Nephron progenitor cell (in vitro differentiated cells): Measurements from ENCODE around the gene NUP93.
"Not testable (repeated sequence)": the region's sequence is repeated elsewhere in the genome, so short reads cannot be mapped to it uniquely, and the experiment has no call there.

ENCODE experiments used
- DNase-seq: peaks from one replicate; pipeline ENCODE4 v3.0.0; 2021
- H3K27ac Mint-ChIP-seq: 2 replicates; pipeline ENCODE4 v1.8.0; 2021; ENCODE audit warnings: mild to moderate bottlenecking, moderate library complexity, mixed read lengths
- H3K27me3 Mint-ChIP-seq: 2 replicates; pipeline ENCODE4 v1.8.0; 2021; ENCODE audit warnings: mild to moderate bottlenecking, low read depth, mixed read lengths; ENCODE audit not compliant: poor library complexity
- H3K36me3 Mint-ChIP-seq: 2 replicates; pipeline ENCODE4 v1.8.0; 2021; ENCODE audit warnings: low read depth, mixed read lengths
- H3K4me1 Mint-ChIP-seq: 2 replicates; pipeline ENCODE4 v1.8.0; 2021; ENCODE audit warnings: mixed read lengths
- H3K4me3 Mint-ChIP-seq: 2 replicates; pipeline ENCODE4 v1.8.0; 2021; ENCODE audit warnings: mild to moderate bottlenecking, moderate library complexity, mixed read lengths
- H3K9me3 Mint-ChIP-seq: 2 replicates; pipeline ENCODE4 v1.8.0; 2021; ENCODE audit warnings: mild to moderate bottlenecking, moderate library complexity, mixed read lengths
- TF ChIP-seq, protein P1 (sequence below): fragments of 200-600 bp; sonication (generic); IDR thresholded peaks from 2 replicates; pipeline ENCODE4 v1.5.0; 2021; ENCODE audit warnings: antibody characterized with exemption

Gene NUP93

DNA sequence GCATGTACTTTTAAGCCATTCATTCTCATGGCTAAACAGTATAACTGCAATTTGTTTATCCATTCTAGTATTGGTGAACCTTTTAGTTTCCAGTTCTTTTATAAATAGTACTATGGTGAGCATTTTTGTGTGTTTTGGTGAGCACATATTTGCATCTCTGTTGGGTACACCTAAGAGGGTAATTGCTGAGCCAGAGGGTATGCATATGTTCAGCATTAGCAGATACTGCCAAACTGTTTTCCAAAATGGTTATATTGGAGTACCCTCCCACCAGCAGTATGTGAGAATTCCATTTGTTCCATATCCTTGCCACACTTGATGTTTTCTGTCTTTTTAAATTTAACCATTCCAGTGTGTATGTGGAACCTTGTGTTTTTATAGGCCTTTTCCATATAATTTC is 81.0 kb downstream of the NUP93 start:
- Mint-ChIP-seq H3K36me3 (peaks cover 25% of the 10 kb centered on the region), H3K4me3 (no peak overlapping the region), H3K27ac (no peak overlapping the region), H3K4me1 (no peaks in the 10 kb centered on the region), H3K27me3 (peaks cover 3% of the 10 kb centered on the region), H3K9me3 (no peaks in the 10 kb centered on the region)
- no peak for DNase-seq
- TF ChIP-seq, protein P1, sequence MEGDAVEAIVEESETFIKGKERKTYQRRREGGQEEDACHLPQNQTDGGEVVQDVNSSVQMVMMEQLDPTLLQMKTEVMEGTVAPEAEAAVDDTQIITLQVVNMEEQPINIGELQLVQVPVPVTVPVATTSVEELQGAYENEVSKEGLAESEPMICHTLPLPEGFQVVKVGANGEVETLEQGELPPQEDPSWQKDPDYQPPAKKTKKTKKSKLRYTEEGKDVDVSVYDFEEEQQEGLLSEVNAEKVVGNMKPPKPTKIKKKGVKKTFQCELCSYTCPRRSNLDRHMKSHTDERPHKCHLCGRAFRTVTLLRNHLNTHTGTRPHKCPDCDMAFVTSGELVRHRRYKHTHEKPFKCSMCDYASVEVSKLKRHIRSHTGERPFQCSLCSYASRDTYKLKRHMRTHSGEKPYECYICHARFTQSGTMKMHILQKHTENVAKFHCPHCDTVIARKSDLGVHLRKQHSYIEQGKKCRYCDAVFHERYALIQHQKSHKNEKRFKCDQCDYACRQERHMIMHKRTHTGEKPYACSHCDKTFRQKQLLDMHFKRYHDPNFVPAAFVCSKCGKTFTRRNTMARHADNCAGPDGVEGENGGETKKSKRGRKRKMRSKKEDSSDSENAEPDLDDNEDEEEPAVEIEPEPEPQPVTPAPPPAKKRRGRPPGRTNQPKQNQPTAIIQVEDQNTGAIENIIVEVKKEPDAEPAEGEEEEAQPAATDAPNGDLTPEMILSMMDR = no peak

DNA sequence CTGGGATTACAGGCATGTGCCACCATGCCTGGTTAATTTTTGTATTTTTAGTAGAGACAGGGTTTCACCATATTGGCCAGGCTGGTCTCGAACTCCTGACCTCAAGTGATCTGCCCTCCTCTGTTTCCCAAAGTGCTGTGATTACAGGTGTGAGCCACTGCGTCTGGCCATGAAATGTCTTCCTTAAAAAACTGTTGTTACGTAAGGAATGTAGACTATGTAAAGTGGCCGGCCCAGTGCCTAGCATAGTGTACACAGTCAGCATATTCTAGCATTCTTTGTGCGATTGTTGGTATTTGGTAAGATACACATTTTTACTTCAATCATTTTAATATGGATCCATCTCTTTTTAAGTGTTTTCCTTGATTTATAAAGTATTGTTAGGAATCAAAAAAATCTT is 81.7 kb downstream of the NUP93 start:
- not testable (repeated sequence) for DNase-seq, H3K4me3 Mint-ChIP-seq, H3K27me3 Mint-ChIP-seq, H3K4me1 Mint-ChIP-seq, H3K9me3 Mint-ChIP-seq, H3K27ac Mint-ChIP-seq
- peaks cover 19% of the 10 kb centered on the region for H3K36me3 Mint-ChIP-seq

DNA sequence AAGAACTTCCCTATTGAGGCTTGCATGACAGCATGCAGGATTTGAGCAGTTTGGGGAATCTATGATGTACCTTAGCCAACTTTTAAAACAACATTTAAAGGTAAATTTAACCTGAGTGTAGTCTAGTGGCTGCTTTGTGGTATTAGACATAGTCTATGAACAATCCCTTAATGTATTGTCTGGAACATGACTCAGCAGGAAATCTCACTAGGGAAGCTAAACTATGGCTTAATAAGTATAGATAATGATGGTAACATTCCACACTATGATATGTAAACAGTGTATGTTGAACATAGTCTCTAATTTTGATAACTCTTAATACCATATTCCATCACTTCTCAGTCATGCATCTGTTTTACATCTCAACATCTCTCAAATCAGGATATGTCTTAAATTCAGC is 83.0 kb downstream of the NUP93 start:
- H3K27me3 Mint-ChIP-seq = peaks cover 3% of the 10 kb centered on the region
- H3K27ac Mint-ChIP-seq = no peak overlapping the region
- no peaks in the 10 kb centered on the region for H3K9me3 Mint-ChIP-seq
- TF ChIP-seq, protein P1 = no peak
- no peak overlapping the region for H3K4me3 Mint-ChIP-seq
- DNase-seq = no peak
- H3K4me1 Mint-ChIP-seq = no peaks in the 10 kb centered on the region
- H3K36me3 Mint-ChIP-seq = peaks cover 9% of the 10 kb centered on the region

DNA sequence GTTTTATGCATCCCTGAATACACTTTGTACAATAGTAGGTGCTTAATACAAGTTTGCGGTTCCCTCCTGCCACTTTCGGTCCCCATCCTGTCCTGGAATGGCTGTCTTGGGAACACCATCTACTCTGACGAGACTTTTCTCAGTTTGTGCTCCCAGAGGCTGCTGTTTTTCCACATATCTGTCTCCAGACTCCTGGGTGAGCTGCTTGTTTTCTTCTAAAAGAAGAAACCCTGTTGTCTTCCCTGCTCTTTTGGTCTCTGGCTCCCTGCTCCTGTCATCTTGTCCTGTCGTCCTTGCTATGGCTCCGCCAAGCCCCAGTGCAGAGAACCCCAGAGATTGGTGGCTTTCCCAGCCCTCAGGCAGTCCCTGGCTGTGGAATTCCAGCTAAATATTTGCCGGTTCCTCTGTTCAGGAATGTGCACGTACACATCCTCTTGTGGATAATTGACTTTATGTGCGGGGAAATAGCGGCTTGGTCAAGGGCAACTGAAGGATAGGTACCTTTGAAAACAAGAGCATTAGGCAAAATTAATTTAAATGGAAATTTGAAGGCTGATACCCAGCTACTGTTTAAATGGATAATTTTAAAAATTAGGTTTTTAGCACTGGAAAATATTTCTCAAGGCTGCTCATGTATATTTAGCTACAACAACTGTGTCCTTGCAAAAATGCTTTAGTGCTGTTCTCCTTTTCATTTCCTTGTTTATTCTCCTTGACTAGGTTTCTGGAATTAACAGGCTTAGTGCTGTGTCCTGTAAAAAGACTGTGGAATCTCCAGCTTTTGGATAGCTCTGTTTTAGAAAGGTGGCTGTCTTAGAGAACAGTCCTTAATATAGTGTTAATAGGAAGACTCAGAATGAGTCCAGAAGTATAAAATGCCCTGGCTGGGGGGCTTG is 84.9 kb downstream of the NUP93 start:
- Mint-ChIP-seq H3K9me3 (no peaks in the 10 kb centered on the region), H3K27ac (no peak overlapping the region), H3K4me1 (no peaks in the 10 kb centered on the region), H3K27me3 (peaks cover 3% of the 10 kb centered on the region), H3K36me3 (peaks cover 12% of the 10 kb centered on the region), H3K4me3 (no peak overlapping the region)
- TF ChIP-seq, protein P1 = no peak
- no peak for DNase-seq

DNA sequence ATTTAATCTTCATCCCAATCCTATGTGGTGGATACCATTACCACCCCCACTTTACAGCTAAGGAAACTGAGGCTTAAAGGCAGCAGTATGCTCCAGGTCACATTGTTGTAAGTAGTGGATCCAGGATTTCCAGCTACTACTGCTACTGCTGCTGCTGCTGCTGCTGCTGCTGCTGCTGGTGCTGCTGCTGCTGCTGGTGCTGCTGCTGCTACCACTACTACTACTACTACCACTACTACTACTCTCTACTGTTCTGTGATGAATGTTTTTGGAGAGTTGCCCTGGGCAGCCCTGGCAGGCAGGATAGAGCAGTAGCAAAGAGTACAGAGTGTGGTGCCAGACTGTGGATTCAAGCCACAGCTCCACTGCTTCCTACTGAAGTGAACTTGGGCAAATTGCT is 85.8 kb downstream of the NUP93 start:
- TF ChIP-seq, protein P1 = no peak
- H3K9me3 Mint-ChIP-seq = no peaks in the 10 kb centered on the region
- no peak for DNase-seq
- peaks cover 3% of the 10 kb centered on the region for H3K27me3 Mint-ChIP-seq
- no peak overlapping the region for H3K4me3 Mint-ChIP-seq
- no peak overlapping the region for H3K27ac Mint-ChIP-seq
- peaks cover 10% of the 10 kb centered on the region for H3K36me3 Mint-ChIP-seq
- H3K4me1 Mint-ChIP-seq = no peaks in the 10 kb centered on the region

DNA sequence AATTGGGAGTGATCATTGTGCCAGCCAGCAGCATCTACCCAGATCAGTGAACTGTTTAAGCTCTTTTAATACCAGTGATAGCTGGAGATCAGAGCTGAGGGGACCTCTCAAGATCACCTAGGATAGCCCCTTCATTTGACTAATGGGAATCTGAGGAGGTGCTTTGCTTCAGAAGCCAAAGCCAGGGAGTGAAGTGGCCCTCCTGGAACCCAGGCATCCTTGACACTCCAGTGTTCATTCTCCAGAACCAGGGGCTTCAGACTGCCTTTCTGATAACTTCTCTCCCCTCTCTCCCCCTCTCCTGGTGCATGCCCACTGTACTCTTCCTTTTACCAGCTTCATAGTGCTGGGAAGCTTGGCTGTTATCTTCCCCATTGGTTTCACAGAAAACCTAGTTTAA is 87.1 kb downstream of the NUP93 start:
- Mint-ChIP-seq H3K9me3 (no peaks in the 10 kb centered on the region), H3K27me3 (peaks cover 3% of the 10 kb centered on the region), H3K4me1 (no peaks in the 10 kb centered on the region), H3K4me3 (no peak overlapping the region), H3K36me3 (peaks cover 18% of the 10 kb centered on the region), H3K27ac (no peak overlapping the region)
- no peak for DNase-seq
- TF ChIP-seq, protein P1 = no peak
